ENCODE measurements around the gene IFT122.
A peak's percentile ranks its signal among the peaks of the same experiment; 100 is the strongest.
"Not testable (repeated sequence)": the region's sequence is repeated elsewhere in the genome, so short reads cannot be mapped to it uniquely, and the experiment has no call there.

Gene IFT122

DNA sequence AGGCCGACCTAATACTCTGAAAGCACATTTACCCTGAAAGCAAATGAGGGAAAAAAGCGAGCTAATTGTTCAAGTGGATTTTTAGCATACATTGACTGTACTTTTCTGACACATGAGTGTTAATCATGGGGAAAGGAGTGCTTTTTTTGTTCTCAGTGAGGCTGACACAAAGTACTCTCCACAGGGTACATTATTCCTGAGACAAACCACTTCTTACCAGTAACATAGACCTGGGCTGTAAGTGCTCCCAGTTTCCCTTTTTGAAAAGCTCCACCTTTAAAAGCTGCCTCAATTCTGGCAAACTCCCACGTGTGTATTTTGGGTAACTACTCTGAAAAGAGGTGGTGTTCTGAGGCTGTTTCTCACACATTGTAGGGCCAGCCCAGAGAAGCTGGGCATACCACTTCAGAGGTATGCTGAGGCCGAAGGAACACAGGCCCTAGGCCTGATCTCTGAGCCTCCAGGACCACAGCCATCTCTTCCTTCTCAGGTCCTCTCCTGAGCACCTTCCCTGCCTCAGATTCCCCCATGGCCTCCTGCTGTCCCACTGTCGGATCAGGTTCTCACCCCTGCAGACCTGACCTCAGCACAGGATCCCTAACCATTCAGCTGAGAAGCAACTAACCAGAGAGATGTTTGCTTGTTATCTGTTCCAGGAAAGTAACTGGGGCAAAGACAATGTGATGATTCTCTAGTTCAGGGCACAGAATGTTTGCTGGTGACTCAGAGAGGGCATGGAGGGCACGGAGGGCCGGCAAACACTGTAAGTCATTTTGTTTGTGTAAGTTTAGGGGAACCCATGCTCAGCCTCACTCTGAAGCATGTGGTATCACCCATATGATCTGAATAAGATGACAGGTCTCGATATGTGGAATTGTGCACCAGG is 58.8 kb downstream of the IFT122 start:
- DNase-seq = not testable (repeated sequence)

DNA sequence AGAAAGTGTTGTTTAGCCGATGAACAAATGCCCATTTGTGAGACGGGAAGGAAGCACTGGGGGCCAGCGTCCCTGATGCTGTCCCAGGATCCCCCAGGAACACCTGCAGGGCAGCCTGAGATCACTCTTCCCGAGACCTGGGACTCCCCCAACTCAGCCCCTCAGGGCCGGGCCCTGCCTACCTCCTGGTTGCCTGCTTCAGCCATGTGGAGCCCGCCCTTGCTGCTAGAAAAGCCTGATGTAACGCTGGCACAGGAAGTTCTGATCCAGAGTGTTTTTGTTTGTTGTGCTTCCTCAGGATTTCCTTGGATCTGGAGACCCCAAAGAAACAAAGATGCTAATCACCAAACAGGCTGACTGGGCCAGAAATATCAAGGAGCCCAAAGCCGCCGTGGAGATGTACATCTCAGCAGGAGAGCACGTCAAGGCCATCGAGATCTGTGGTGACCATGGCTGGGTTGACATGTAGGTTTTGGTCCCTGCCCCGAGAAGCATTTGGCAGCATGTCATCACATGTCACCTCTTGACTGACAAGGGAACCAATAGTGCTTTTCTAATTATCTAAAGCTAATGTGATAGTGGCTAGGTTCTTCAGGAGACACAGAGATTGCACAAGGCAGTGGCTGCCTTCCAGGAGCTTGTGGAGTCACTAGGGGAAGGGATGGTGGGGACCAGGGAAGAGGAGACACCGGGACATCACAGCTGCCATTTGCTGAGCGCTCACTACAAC is 59.7 kb downstream of the IFT122 start:
- DNase-seq = not testable (repeated sequence)

DNA sequence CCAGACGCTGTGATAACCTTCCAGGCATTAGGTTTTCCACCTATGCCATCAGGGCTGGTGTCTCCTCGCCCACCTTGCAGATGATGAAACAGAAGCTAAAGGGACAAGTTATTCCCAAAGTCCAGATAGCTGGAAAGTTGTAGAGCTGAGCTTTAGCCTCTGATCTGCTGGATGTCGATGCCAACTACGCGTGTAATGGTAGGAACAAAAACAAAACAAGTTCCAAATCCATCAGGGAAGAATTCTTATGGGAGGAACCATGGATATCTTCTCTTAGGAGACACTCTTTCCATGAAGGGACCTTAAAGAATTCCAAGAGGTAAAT is 60.3 kb downstream of the IFT122 start:
- no peak for DNase-seq

DNA sequence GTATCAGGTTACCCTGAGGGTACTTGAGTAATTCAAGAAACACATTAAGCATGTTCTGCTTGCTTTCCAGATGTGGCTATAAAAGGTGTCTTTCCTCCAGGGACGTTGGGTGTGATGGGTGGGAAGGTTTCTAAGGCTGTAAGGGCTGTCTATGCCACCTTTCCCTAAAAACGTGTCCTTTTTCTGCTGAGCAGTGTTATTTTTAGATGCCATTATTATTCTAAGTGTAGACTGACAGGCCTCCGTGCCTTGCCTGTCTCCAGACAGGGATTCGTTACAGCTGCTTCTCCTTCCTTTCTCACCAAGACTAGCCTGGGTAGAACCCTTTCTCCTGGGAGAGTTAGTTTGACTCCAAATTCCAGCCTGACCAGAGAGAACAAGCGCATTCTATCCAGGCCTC is 61.6 kb downstream of the IFT122 start:
- DNase-seq = no peak

DNA sequence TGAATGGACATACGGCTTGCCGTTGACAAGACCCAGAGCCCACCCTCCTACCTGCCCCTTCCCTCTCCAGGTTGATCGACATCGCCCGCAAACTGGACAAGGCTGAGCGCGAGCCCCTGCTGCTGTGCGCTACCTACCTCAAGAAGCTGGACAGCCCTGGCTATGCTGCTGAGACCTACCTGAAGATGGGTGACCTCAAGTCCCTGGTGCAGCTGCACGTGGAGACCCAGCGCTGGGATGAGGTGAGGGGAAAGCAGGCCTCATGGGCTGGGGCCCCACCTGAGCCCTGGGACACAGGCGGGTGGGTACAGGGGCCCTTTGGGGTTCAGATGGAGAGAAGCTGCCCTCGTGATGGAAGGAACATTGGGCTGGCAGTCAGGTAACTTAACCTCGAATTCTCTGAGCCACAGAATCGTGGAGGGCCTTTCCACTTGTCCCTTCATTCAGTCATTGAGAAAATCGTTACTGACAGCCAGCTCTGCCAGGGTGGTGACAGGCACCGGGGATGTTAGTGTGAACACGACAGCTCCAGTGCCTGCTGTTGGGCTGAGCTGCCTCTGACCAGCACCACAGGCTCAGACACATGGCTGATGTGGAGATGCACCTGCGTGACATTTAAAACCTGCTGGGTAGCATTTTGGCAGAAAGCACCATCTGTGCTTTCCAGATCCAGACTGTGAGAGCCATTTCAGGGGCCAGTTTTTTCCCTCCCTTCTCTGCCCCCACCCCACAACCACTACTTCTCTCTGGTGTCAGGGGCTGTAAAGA is 62.8 kb downstream of the IFT122 start:
- DNase-seq = no peak

DNA sequence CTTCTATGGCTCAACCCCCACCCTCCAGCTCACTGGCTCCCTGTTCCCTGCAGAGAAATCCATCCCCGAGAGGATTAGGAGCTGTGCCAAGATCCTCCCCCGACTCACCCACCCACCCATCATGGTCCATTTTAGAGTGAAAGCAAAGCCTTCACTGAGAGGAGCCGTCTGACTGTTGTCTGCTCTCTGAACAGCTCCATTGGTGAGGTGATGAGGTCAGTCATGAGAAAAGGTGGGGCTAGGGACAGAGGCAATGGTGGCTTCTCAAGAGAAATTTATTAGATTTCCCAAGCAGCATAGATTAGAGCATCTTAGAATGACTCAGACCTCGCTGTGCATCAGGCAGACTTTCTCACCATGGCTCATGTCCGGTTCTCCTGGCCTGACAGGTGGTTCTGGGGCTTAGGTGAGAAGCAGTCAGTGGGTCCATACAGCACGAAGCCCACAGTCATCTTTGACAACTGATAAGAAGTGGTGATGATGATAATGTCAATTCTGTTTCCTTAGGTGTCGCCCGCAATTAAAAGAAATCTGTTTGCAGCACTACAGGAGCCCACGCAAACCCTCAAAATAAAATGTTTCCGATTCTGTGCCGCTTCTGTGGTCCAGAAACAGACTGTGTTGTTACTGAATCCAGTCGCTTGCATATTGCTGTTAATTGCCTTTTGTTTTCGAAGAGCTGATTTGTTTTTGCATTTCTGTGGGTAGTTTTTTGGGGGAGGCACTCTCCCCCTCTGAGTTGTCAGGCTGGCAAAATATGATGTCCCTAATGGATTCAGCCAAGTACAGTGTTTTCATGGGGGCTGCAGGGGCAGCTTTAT is 63.7 kb downstream of the IFT122 start:
- DNase-seq = no peak

DNA sequence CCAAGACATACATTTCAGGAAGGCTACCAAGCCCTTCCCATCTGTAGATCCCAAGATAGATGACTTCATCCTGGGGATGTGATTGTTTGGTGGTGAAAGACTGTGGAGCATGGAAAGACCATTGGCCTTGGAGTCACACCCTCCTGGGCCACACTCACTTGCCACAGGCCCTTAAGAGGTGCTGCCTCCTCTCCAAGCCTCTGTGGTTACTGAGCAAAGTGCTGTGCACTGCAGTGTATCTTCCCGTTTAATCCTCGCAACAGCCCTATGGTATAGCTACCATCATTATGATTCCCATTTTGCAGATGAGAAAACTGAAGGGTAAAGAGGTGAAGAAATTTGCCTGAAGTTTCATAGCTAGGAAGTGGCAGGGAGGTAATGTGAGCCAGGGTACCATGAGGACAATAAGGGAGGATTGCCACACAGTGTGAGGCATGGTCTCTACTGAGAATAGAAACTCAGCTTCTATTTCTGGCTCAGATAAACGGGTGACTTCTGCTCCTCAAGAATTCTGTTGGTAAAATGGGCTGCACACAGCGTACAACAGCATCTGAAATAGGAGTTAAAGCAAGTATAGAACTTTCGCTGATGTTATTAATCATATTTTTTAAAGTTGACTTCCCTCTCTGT is 64.6 kb downstream of the IFT122 start:
- peak in 3 of 4 experiments; percentile 40 to 53 (median 41) for DNase-seq

DNA sequence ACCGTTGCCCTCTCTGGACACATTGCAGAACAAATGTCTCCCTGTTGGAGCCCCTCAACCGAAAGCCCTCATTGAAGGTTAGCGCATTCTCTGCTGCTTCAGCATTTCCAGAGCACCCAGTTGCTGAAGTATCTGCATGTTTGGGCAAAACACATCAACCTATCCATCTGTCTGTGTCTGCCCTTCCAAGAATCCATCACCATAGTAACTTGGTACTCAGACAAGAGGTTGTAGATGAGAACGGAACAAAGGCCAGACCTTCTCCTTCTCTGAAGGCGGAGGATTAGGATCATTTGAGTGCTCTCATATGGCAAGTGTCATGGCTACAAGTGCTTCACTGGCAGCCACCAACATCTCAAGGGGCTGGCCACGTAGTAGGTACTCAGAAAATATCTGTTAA is 65.3 kb downstream of the IFT122 start:
- DNase-seq = no peak

DNA sequence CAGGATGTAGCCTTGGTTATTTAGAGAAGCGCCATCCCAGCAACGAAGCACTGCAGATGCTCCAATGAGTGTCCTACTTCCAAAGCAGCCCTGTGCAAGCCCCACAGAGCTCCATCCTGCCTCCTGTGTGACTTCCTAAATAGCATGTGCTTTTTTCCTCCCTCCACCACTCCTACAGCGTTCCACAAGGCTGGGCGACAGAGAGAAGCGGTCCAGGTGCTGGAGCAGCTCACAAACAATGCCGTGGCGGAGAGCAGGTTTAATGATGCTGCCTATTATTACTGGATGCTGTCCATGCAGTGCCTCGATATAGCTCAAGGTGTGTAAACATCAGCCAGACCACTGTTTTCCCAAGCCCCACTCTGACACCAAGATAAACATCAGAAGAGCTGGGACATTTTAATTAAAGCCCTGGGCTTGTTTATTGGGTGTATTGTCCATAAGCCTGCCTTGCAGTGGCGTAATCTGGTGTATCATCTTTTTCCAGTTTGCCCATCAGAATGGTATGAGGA is 66.3 kb downstream of the IFT122 start:
- DNase-seq = no peak

DNA sequence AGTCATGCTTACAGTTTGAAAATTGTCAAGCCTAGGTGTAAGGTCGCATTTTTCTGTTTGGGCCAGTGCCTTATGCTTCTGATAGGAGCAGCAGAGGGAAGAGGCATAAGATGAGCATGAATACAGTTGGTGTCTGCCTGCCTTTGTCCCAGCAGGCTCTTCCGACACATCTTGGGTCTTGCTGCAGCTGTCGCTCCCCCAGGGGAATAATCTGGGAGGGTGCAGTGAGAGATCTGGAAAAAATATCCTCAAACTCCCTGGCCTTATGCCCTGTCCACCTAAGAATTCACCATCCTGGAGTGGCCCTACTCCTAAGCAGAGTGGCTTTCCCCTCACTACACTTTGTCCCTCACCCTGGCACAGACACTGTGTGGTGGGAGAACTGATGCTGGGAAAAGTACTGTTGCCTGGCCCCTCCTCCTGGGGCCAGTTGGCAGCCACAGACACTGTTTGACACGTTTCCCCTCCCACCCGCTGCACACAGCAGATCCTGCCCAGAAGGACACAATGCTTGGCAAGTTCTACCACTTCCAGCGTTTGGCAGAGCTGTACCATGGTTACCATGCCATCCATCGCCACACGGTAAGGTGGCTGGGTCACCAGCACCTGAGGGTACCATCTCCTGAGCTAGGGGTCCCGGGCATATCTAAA is 67.3 kb downstream of the IFT122 start:
- no peak for DNase-seq

DNA sequence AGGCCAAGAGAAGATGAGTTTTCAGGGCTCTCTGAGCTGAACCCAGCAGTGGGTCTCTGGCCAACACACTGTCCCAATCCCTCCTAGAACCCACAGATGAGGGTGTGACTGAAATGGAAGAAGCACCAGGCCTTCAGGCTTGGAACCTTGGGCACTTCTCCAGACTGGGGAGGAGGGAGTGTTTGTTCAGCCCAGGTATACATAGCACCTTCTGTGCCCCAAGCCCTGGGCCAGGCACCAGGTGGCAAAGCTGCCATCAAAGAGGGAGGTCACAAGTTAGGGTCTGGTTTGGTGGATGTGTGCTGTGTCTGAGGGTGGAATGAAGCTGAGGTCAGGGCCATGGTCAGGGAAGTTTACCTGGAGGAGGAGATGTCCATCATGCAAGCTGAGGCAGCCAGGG is 72.6 kb downstream of the IFT122 start:
- no peak for DNase-seq

DNA sequence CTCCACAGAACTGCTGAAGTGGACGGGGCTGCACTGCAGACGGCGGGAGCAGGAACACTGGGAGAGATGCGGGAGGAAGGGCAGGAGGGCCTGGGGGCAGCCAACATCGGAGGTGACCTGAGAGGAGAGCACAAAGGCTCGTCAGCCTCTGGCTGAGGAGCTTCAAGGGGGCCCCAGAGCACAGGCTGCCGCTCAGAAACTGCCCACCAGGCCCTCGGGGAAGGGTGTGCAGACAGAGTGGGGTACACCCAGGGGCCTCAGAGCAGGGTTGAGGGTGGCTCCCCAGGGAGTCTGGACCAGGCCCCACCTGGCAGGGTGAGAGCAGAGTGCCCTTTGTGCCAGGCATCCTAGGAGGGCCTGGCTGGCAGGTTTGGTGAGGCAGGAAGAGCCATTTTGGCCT is 73.7 kb downstream of the IFT122 start:
- DNase-seq = no peak

DNA sequence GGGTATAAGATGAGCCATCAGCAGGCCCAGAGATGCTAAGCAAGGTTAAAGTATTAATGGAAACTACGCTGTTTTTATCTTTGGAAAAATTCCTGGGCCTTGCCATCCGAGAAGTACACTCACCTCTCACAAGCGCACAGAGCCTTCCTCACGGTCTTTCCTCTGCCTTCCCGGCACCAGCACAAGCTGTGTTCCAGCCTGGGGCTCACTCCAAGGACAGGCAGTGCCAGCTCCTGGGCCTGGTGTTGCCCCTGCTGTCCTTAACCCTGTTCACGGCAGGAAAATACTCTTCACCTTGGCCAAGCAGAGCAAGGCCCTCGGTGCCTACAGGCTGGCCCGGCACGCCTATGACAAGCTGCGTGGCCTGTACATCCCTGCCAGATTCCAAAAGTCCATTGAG is 74.1 kb downstream of the IFT122 start:
- DNase-seq = no peak

DNA sequence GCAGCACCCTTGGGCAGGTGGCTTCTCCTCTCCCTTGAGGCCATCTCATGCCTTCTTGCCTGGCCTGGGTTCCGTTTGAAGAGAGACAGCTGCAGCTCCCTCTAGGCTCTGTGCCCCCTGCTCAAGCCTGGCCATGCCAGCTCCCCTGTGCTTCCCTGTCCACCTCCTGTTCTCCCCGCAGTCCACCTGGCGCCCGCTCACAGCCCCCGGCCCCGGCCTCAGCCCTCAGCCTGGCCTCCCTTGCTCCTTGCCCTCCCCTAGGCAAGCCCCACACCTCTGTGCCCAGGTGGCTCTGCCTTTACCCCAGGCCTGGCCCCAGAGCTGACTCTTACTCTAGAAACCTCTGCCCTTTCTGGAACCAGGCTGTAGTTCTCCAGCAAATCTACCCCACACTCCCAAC is 74.5 kb downstream of the IFT122 start:
- DNase-seq = peak in 1 of 4 experiments; percentile 37

DNA sequence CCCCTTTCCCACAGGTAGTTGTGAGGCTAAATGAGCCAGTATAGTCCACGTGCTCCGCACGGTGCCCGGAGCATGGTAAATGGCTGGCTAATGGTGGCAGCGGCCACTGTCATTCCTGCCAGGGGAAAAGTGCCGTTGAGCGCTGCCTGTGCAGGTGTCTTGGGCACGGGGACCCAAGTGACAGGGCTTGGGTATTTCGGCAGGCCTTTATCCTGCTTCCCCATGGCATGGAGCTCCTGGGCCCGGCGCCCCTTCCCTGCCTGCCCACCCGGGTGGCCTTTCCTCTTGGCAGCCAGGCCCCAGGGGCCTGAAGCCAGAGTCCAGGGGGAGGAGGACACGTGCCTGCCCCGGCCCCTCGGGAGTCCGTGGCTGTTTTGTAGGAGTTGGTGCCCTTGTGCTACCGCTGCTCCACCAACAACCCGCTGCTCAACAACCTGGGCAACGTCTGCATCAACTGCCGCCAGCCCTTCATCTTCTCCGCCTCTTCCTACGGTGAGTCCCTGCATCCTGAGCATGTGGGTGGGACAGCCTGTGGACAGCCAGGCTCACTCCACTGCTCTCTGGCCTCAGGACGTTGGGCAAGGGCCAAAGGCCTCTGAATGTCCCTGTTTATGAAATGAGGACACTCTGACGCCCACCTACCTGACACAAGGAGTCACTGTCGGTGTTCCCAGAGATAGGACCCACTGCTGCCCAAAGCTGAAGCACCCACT is 75.2 kb downstream of the IFT122 start:
- not testable (repeated sequence) for DNase-seq

DNA sequence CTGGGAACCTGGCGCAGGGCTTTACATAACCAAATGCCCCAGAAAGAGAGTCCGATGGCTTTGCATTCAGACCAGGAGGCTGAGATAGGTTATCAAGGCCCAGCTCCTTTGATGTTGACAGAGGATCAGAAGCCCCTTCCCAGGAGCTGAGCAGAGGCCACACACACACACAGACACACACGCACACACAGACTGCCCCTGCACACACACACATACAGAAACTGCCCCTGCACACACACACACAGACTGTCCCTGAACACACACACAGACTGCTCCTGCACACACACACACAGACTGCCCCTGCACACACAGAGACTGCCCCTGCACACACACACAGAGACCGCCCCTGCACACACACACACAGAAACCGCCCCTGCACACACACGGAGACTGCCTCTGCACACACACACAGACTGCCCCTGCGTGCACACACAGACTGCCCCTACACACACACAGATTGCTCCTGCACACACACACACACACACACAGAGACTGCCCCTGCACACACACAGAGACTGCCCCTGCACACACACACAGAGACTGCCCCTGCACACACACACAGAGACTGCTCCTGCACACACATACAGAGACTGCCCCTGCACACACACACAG is 75.9 kb downstream of the IFT122 start:
- not testable (repeated sequence) for DNase-seq

DNA sequence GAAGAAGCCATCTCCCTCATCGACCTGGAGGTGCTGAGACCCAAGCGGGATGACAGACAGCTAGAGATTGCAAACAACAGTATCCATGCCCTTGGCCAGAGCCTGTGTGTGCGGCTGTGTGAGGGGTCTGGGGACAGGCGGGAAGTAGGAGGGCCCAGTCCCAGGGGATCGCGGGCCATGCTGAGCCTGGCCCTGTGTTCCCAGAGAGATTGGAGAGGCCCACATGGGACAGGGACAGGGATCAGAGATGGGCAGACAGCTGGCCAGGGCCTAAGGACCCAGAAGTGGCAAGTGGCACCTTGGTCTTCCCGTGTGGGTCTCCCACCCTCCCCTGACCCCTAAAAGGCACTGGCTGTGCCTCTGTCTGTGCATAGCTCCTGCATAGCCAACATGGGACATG is 77.5 kb downstream of the IFT122 start:
- DNase-seq = no peak

DNA sequence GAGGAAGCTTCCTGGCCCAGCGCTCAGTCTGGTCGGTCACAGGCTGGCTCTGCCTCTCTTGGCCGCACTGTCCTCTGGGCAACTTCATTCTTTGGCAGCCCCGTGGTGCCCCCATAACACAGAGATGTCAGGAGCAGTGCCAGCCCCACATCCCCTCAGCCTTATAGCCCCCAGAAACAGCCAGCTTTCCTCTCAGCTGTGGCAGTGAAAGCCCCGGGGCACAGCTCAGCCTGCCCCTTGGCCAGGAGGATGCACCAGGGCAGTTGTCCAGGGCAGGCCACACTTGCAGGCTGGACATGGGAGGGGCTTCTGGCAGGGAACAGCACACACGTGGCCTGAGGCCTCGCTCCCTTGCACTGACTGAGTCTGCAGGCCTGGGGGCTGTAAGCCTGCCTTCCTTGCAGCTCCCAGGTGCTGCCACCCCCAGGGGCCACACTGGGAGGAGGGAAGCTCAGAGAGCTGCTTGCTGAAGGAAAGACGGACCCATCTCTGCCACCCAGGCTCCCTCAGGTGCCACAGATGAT is 78.1 kb downstream of the IFT122 start:
- DNase-seq = no peak

DNA sequence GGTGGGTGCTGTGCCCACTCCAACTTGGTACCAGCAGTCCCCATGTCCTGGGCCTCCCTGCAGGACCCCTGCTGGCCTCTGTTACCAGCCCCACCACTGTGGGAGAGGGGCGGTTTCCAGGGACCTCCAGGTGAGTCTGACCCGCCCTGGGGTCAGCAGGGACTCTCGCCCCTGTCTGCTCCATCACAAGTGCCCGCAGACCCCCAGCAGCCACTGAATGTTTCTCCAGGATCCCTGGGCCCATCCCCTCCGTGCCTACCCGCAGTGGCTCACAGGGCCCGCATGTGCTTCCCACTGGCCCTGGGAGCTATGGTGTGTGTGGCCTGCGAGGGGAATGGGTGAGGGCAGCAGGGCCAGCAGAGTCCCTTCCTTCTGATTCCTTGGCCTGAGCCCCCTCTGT is 78.6 kb downstream of the IFT122 start:
- no peak for DNase-seq

DNA sequence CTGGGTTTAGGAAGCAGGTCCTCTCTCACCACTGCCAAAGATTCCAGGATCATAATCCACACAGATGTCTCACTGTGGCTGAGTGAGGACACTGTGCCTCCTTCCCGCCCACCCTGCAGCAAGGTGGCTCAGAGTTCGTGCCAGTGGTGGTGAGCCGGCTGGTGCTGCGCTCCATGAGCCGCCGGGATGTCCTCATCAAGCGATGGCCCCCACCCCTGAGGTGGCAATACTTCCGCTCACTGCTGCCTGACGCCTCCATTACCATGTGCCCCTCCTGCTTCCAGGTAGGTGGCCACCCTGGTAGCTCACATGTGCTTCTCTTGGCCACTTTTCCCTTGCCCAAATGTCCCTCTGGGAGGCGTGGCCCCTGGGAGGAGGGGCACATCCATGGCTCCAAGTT is 79.4 kb downstream of the IFT122 start:
- no peak for DNase-seq
